Lower leg skin (tissue), 4 donors: ENCODE measurements around the gene SART1. TPM values are rescaled to one million over a fixed set of nuclear protein-coding genes. Genes with fewer than 3 reads are reported as not detected.

Experiments
- DNase-seq, 2 donors: peaks; one replicate each; pipeline ENCODE4 v3.0.0-alpha.2; 2019; ENCODE audit warnings: low spot score in 2 of 2
- H3K4me3 ChIP-seq: fragments of 200-600 bp; sonication (generic); 2 replicates; pipeline ENCODE4 v1.5.1; 2017; ENCODE audit warnings: mild to moderate bottlenecking, low read depth; ENCODE audit not compliant: poor library complexity, severe bottlenecking
- CTCF ChIP-seq, 3 donors: fragments of 450-650 bp; IDR thresholded peaks; one replicate each; pipeline ENCODE4 v1.5.1; 2016; ENCODE audit warnings: antibody characterized with exemption in 3 of 3, mild to moderate bottlenecking in 3 of 3, moderate library complexity in 2 of 3
- POLR2A ChIP-seq, 2 donors: fragments of 450-650 bp; IDR thresholded peaks; one replicate each; pipeline ENCODE4 v1.6.1; 2016 to 2017; ENCODE audit warnings: antibody characterized with exemption in 2 of 2, mild to moderate bottlenecking in 1 of 2, moderate library complexity in 1 of 2
- whole genome bisulfite sequencing, 2 donors: methylation state at CpG; one replicate each; pipeline ENCODE4 v1.1.5; 2018; 5-methylcytosine and 5-hydroxymethylcytosine counted together
- intact Hi-C: fragments of 100-400 bp; cut with DNase I; formaldehyde crosslinking; loops from one replicate; pipeline ENCODE4 v1.15.0; 2023; ENCODE audit warnings: low total_unique reads
- total RNA-seq, 4 donors: library from RNA; depleted of rRNA; stranded (reverse); fragments of >200 nt; gene quantifications; one replicate each; pipeline ENCODE4 v1.1.0, GENCODE V29; 2016

Gene SART1
- total RNA-seq, 4 donors from 2014 or later = 35.0 to 73.5 (median 55.4) TPM

GRCh38 chr11:65973439-65974110 lies 12.0 kb downstream of the SART1 start:
- no peak for DNase-seq
- intact Hi-C loops = no loop called here
- 86 to 90% methylated on average over 11 to 13 of the region's 13 CpGs for WGBS, 2 donors
- no peak overlapping the region for H3K4me3 ChIP-seq
- TF ChIP-seq CTCF (IDR thresholded peaks at IDR 0.05) = no peak
- TF ChIP-seq POLR2A (IDR thresholded peaks at IDR 0.05) = no peak

- no peak overlapping the region for H3K4me3 ChIP-seq
- no peak for TF ChIP-seq CTCF (IDR thresholded peaks at IDR 0.05)
- TF ChIP-seq POLR2A (IDR thresholded peaks at IDR 0.05) = no peak
- 89 to 94% methylated on average over 9 of the region's 9 CpGs for WGBS, 2 donors
- DNase-seq = no peak
- intact Hi-C loops = no loop called here
Observed at GRCh38 chr11:65975771-65976170, 14.2 kb downstream of the SART1 start.

GRCh38 chr11:65976216-65977176 lies 15.0 kb downstream of the SART1 start:
- 82 to 84% methylated on average over 39 to 43 of the region's 43 CpGs for WGBS, 2 donors

GRCh38 chr11:65977621-65978390 lies 16.3 kb downstream of the SART1 start:
- WGBS, 2 donors = 87 to 94% methylated on average over 27 to 28 of the region's 29 CpGs
- intact Hi-C loops = no loop called here
- H3K4me3 ChIP-seq = no peak overlapping the region
- no peak for TF ChIP-seq POLR2A (IDR thresholded peaks at IDR 0.05)
- TF ChIP-seq CTCF (IDR thresholded peaks at IDR 0.05) = no peak
- no peak for DNase-seq

More at GRCh38 chr11:65976216-65977176, 15.0 kb downstream of the SART1 start:
- intact Hi-C loops = no loop called here
- no peak for DNase-seq
- no peak overlapping the region for H3K4me3 ChIP-seq
- TF ChIP-seq POLR2A (IDR thresholded peaks at IDR 0.05) (no peak), CTCF (IDR thresholded peaks at IDR 0.05) (no peak)

GRCh38 chr11:65978391-65979238 lies 17.1 kb downstream of the SART1 start:
- no peak overlapping the region for H3K4me3 ChIP-seq
- DNase-seq = no peak
- TF ChIP-seq POLR2A (IDR thresholded peaks at IDR 0.05) (no peak), CTCF (IDR thresholded peaks at IDR 0.05) (no peak)
- WGBS, 2 donors = 87 to 91% methylated on average over 29 to 34 of the region's 34 CpGs
- intact Hi-C loops = no loop called here
